HCT116 (cell line): Measurements from ENCODE around the gene PRR35. TPM values are rescaled to one million over a fixed set of nuclear protein-coding genes. Genes with fewer than 3 reads are reported as not detected.

Source experiments
- ATAC-seq: fragments of 200-7000 bp; cut with Tn5 transposase; 2 replicates; pipeline ENCODE4 v1.9.1; 2020; ENCODE audit warnings: mild to moderate bottlenecking, moderate library complexity
- BruUV-seq: library from RNA; stranded (reverse); fragments of 400-500 nt; replicated peaks from 2 replicates; lab custom pipeline; 2021; lab: Mats Ljungman, UMichigan
- CTCF ChIA-PET: fragments of 300-600 bp; sonication (Branson Sonifier 250); formaldehyde crosslinking; loops from one replicate; lab custom pipeline; 2021; ENCODE audit warnings: antibody characterized with exemption; lab: Charles Lee
- POLR2A ChIA-PET: fragments of 300-600, 350-600 bp; sonication (Branson Sonifier 250); formaldehyde crosslinking; loops from one replicate; lab custom pipeline; 2021; ENCODE audit warnings: antibody characterized with exemption; lab: Charles Lee
- RAD21 ChIA-PET, 2 experiments: fragments of 300-600 bp; sonication (Branson Sonifier 250); formaldehyde crosslinking; loops; one replicate each; lab custom pipeline; 2023; ENCODE audit warnings: low total read pairs in 2 of 2; ENCODE audit not compliant: uncharacterized antibody in 2 of 2, unreplicated experiment in 2 of 2, low non-redundant PET in 1 of 2; lab: Charles Lee
- DNase-seq: peaks from one replicate; pipeline ENCODE4 v3.0.0-alpha.2; 2010; ENCODE audit warnings: low read depth, low spot score
- H2AFZ ChIP-seq: fragments of 200-600 bp; shearing (Covaris generic), sonication (generic); 2 replicates; pipeline ENCODE4 v1.6.1; 2017; ENCODE audit warnings: low read depth, mixed run types, mixed read lengths, antibody characterized with exemption, low read length; ENCODE audit not compliant: poor library complexity, severe bottlenecking
- H3K27ac ChIP-seq: 2 replicates; pipeline ENCODE4 v1.5.1; 2012; ENCODE audit warnings: low read depth, low read length
- H3K27me3 ChIP-seq: fragments of 200-600 bp; sonication (generic); 2 replicates; pipeline ENCODE4 v1.6.1; 2016; ENCODE audit warnings: mixed run types, low read length, mixed read lengths; ENCODE audit not compliant: insufficient read depth
- H3K36me3 ChIP-seq, 2 experiments: fragments of 200-500 bp in 1 of 2; fragments of 200-600 bp in 1 of 2; sonication (Bioruptor generic) in 1 of 2; sonication (generic) in 1 of 2; 2 replicates each; pipeline versions ENCODE4 v1.5.1 to v1.6.1; 2014 to 2016; ENCODE audit warnings: low read length in 2 of 2, inconsistent platforms in 1 of 2, mixed read lengths in 1 of 2, mixed run types in 1 of 2; ENCODE audit not compliant: insufficient read depth in 2 of 2, control insufficient read depth in 1 of 2
- H3K4me1 ChIP-seq, 2 experiments: fragments of 200-600 bp in 1 of 2; sonication (generic) in 1 of 2; 2 replicates each; pipeline versions ENCODE4 v1.5.1 to v1.6.1; 2012 to 2017; ENCODE audit warnings: low read length in 2 of 2, inconsistent platforms in 1 of 2, mild to moderate bottlenecking in 1 of 2, mixed read lengths in 1 of 2, mixed run types in 1 of 2, moderate library complexity in 1 of 2; ENCODE audit not compliant: insufficient read depth in 2 of 2, control insufficient read depth in 1 of 2
- H3K4me2 ChIP-seq: fragments of 200-600 bp; sonication (generic); 2 replicates; pipeline ENCODE4 v1.6.1; 2017; ENCODE audit warnings: mixed run types, low read length, mixed read lengths
- H3K4me3 ChIP-seq, 2 experiments: fragments of 200-600 bp in 1 of 2; sonication (generic) in 1 of 2; replicated peaks in 1 of 2; 2 replicates each; pipeline ENCODE4 v1.5.1; 2011 to 2016; ENCODE audit warnings: low read length in 2 of 2, control low read depth in 1 of 2, low read depth in 1 of 2, mild to moderate bottlenecking in 1 of 2, mixed read lengths in 1 of 2, mixed run types in 1 of 2
- H3K79me2 ChIP-seq: fragments of 200-600 bp; sonication (generic); 2 replicates; pipeline ENCODE4 v1.6.1; 2017; ENCODE audit warnings: mild to moderate bottlenecking, mixed run types, low read length, moderate library complexity, mixed read lengths; ENCODE audit not compliant: insufficient read depth
- H3K9ac ChIP-seq: fragments of 200-600 bp; sonication (generic); 2 replicates; pipeline ENCODE4 v1.6.1; 2016; ENCODE audit warnings: low read length, mixed read lengths
- H3K9me2 ChIP-seq: fragments of 200-600 bp; sonication (generic), shearing (Covaris generic); 2 replicates; pipeline ENCODE4 v1.6.1; 2017; ENCODE audit warnings: mixed run types, mild to moderate bottlenecking, moderate library complexity; ENCODE audit not compliant: insufficient read depth
- H3K9me3 ChIP-seq, 2 experiments: fragments of 200-500 bp in 1 of 2; fragments of 200-600 bp in 1 of 2; sonication (Bioruptor generic) in 1 of 2; sonication (generic) in 1 of 2; 2 replicates each; pipeline ENCODE4 v1.6.1; 2014 to 2017; ENCODE audit warnings: low read length in 2 of 2, mixed read lengths in 2 of 2, inconsistent platforms in 1 of 2, low read depth in 1 of 2, mild to moderate bottlenecking in 1 of 2, mixed run types in 1 of 2, moderate library complexity in 1 of 2; ENCODE audit not compliant: control insufficient read depth in 1 of 2, insufficient read depth in 1 of 2
- H4K20me1 ChIP-seq: fragments of 200-600 bp; sonication (generic), shearing (Covaris generic); 2 replicates; pipeline ENCODE4 v1.6.1; 2017; ENCODE audit warnings: mixed run types, mild to moderate bottlenecking, moderate library complexity; ENCODE audit not compliant: insufficient read depth
- EGR1 ChIP-seq: IDR thresholded peaks from 2 replicates; pipeline ENCODE4 v1.6.1; 2012; ENCODE audit warnings: low read depth
- ELF1 ChIP-seq: IDR thresholded peaks from 2 replicates; pipeline ENCODE4 v1.6.1; 2012; ENCODE audit warnings: low read depth, borderline replicate concordance
- FOSL1 ChIP-seq: IDR thresholded peaks from 2 replicates; pipeline ENCODE4 v1.6.1; 2012; ENCODE audit warnings: low read depth
- JUND ChIP-seq: IDR thresholded peaks from 2 replicates; pipeline ENCODE4 v1.6.1; 2012
- MAX ChIP-seq: IDR thresholded peaks from 2 replicates; pipeline ENCODE4 v1.6.1; 2012
- POLR2AphosphoS5 ChIP-seq: IDR thresholded peaks from 2 replicates; pipeline ENCODE4 v1.6.1; 2011; ENCODE audit warnings: mild to moderate bottlenecking, low read depth, low read length, moderate library complexity
- RAD21 ChIP-seq: IDR thresholded peaks from 2 replicates; pipeline ENCODE4 v1.6.1; 2012; ENCODE audit warnings: low read depth, mild to moderate bottlenecking
- REST ChIP-seq: IDR thresholded peaks from 2 replicates; pipeline ENCODE4 v1.6.1; 2012; ENCODE audit warnings: low read depth
- ZFX ChIP-seq: fragments of 450-650 bp; IDR thresholded peaks from 2 replicates; pipeline ENCODE4 v1.6.1; 2017
- ZNF274 ChIP-seq: fragments of 200-500 bp; sonication (Bioruptor generic); IDR thresholded peaks from 2 replicates; pipeline ENCODE4 v1.6.1; 2014; ENCODE audit warnings: mild to moderate bottlenecking, low read depth, low read length, inconsistent platforms
- intact Hi-C: fragments of 100-400 bp; cut with micrococcal nuclease; formaldehyde crosslinking; loops from 2 replicates; pipeline ENCODE4 v1.10.0; 2022
- total RNA-seq: library from RNA; stranded (reverse); gene quantifications from one replicate; pipeline ENCODE4 v1.2.1, GENCODE V29; 2021; ENCODE audit not compliant: unreplicated experiment

PRR35 gene
- total RNA-seq, 1 experiment from 2014 or later, result not detected

GRCh38 chr16:554297-554621, 5.9 kb upstream of the PRR35 start (continued):
- TF ChIP-seq REST (no peak), ZNF274 (no peak), RAD21 (no peak)
- TF ChIP-seq, all 23 proteins: peak for 0

GRCh38 chr16:554640-555365, 5.4 kb upstream of the PRR35 start:
- Histone ChIP-seq H3K36me3 (no peaks in the 10 kb centered on the region), H3K9me3 (no peaks in the 10 kb centered on the region), H3K4me2 (no peak overlapping the region), H3K4me1 (no peaks in the 10 kb centered on the region), H4K20me1 (no peaks in the 10 kb centered on the region), H3K4me3 (no peak overlapping the region), H3K9me2 (no peaks in the 10 kb centered on the region), H3K27ac (no peak overlapping the region), H3K9ac (no peak overlapping the region), H2AFZ (no peak overlapping the region), H3K27me3 (no peaks in the 10 kb centered on the region), H3K79me2 (no peaks in the 10 kb centered on the region)
- no peak for DNase-seq
- ChIA-PET CTCF (no interaction called here), RAD21 (no interaction called here), POLR2A (no interaction called here)
- no peak for TF ChIP-seq EGR1
- no peak for TF ChIP-seq MAX
- no peak for TF ChIP-seq POLR2AphosphoS5
- no peak for TF ChIP-seq FOSL1
- TF ChIP-seq ZFX, result no peak
- TF ChIP-seq JUND, result no peak
- no peak for TF ChIP-seq ELF1
- BruUV-seq, result no TSS peak
- intact Hi-C loops, result no loop called here
- no peak; the same call in 1 of the 2 replicates for ATAC-seq
